A673 (cell line): ENCODE results near the gene TEX14.

Source experiments
- CTCF ChIP-seq: fragments of 300-800, 200-600 bp; sonication (generic); conservative IDR thresholded peaks from 2 replicates; pipeline ENCODE4 v1.5.1; 2017; ENCODE audit warnings: low read depth, mild to moderate bottlenecking, antibody characterized with exemption, low read length, moderate library complexity, mixed read lengths
- EZH2 ChIP-seq: fragments of 200-600 bp; sonication (generic); IDR thresholded peaks from 2 replicates; pipeline ENCODE4 v1.6.1; 2017; ENCODE audit warnings: borderline replicate concordance, low read depth, mild to moderate bottlenecking, mixed read lengths, antibody characterized with exemption, low read length; ENCODE audit not compliant: poor library complexity, severe bottlenecking

GRCh38 chr17:58513965-58514769 is 177.7 kb downstream of the TEX14 start, which contains the start of gene MTMR4:
- TF ChIP-seq EZH2 (no peak), CTCF (no peak)
